A673 (cell line): ENCODE data around the gene CRACDL. TPM values are rescaled to one million over a fixed set of nuclear protein-coding genes. Genes with fewer than 3 reads are reported as not detected.

Experiments
- BruUV-seq: library from RNA; stranded (reverse); fragments of 400-500 nt; replicated peaks from 2 replicates; lab custom pipeline; 2021; lab: Mats Ljungman, UMichigan
- CTCF ChIA-PET: fragments of 300-600 bp; sonication (Branson Sonifier 250); formaldehyde crosslinking; loops from one replicate; lab custom pipeline; 2022; ENCODE audit warnings: antibody characterized with exemption; lab: Charles Lee
- POLR2A ChIA-PET: fragments of 300-600 bp; sonication (Branson Sonifier 250); formaldehyde crosslinking; loops from one replicate; lab custom pipeline; 2022; ENCODE audit warnings: antibody characterized with exemption; ENCODE audit not compliant: low non-redundant PET; lab: Charles Lee
- DNase-seq: peaks from one replicate; pipeline ENCODE4 v3.0.0-alpha.2; 2015; ENCODE audit warnings: low spot score
- H3K27ac ChIP-seq: fragments of 200-600 bp; sonication (generic); 2 replicates; pipeline ENCODE4 v1.5.1; 2016; ENCODE audit warnings: mixed run types, low read depth, mild to moderate bottlenecking, mixed read lengths, antibody characterized with exemption, low read length; ENCODE audit not compliant: poor library complexity, severe bottlenecking
- H3K27me3 ChIP-seq: fragments of 200-600 bp; sonication (generic); replicated peaks from 2 replicates; pipeline ENCODE4 v1.6.1; 2017; ENCODE audit warnings: mixed run types, low read depth, mild to moderate bottlenecking, mixed read lengths, antibody characterized with exemption, low read length; ENCODE audit not compliant: insufficient read depth, poor library complexity
- H3K36me3 ChIP-seq: fragments of 200-600 bp; sonication (generic); 2 replicates; pipeline ENCODE4 v1.6.1; 2016; ENCODE audit warnings: mixed run types, mild to moderate bottlenecking, mixed read lengths, antibody characterized with exemption, low read length; ENCODE audit not compliant: insufficient read depth, poor library complexity, severe bottlenecking
- H3K4me1 ChIP-seq: fragments of 200-600 bp; sonication (generic); 2 replicates; pipeline ENCODE4 v1.6.1; 2017; ENCODE audit warnings: mixed run types, mild to moderate bottlenecking, mixed read lengths, antibody characterized with exemption, low read length; ENCODE audit not compliant: insufficient read depth, poor library complexity, severe bottlenecking
- H3K4me3 ChIP-seq: fragments of 200-600 bp; sonication (generic); 2 replicates; pipeline ENCODE4 v1.5.1; 2016; ENCODE audit warnings: low read depth, mixed run types, mild to moderate bottlenecking, mixed read lengths, low read length; ENCODE audit not compliant: poor library complexity, severe bottlenecking
- H3K9me3 ChIP-seq: fragments of 200-600 bp; sonication (generic); 2 replicates; pipeline ENCODE4 v1.6.1; 2016; ENCODE audit warnings: mixed run types, low read depth, mild to moderate bottlenecking, mixed read lengths, antibody characterized with exemption, low read length; ENCODE audit not compliant: poor library complexity, severe bottlenecking
- CTCF ChIP-seq: fragments of 300-800, 200-600 bp; sonication (generic); conservative IDR thresholded peaks from 2 replicates; pipeline ENCODE4 v1.5.1; 2017; ENCODE audit warnings: low read depth, mild to moderate bottlenecking, antibody characterized with exemption, low read length, moderate library complexity, mixed read lengths
- EZH2 ChIP-seq: fragments of 200-600 bp; sonication (generic); IDR thresholded peaks from 2 replicates; pipeline ENCODE4 v1.6.1; 2017; ENCODE audit warnings: borderline replicate concordance, low read depth, mild to moderate bottlenecking, mixed read lengths, antibody characterized with exemption, low read length; ENCODE audit not compliant: poor library complexity, severe bottlenecking
- intact Hi-C: fragments of 100-400 bp; cut with micrococcal nuclease; formaldehyde crosslinking; loops from one replicate; pipeline ENCODE4 v1.10.0; 2022; ENCODE audit not compliant: unreplicated experiment
- total RNA-seq: library from RNA; stranded (reverse); gene quantifications from 2 replicates; pipeline ENCODE4 v1.2.3, GENCODE V29; 2021

CRACDL gene
- total RNA-seq, 1 experiment from 2014 or later: not detected

- Histone ChIP-seq H3K4me3 (no peak overlapping the region), H3K36me3 (no peaks in the 10 kb centered on the region), H3K27ac (no peak overlapping the region), H3K9me3 (no peaks in the 10 kb centered on the region), H3K27me3 (peaks cover 7% of the 10 kb centered on the region), H3K4me1 (no peaks in the 10 kb centered on the region)
- DNase-seq: no peak
- no TSS peak for BruUV-seq
- CTCF ChIA-PET: no interaction called here
- intact Hi-C loops: no loop called here
- TF ChIP-seq EZH2 (no peak), CTCF (no peak)
- POLR2A ChIA-PET: no interaction called here
These were observed 23.9 kb upstream of the CRACDL start for GRCh38 chr2:98959810-98960507.

- no peaks in the 10 kb centered on the region for H3K9me3 ChIP-seq
- POLR2A ChIA-PET: no interaction called here
- intact Hi-C loops: no loop called here
- no peak overlapping the region for H3K4me3 ChIP-seq
- no peak overlapping the region for H3K27ac ChIP-seq
- peaks cover 6% of the 10 kb centered on the region for H3K27me3 ChIP-seq
- H3K4me1 ChIP-seq: no peaks in the 10 kb centered on the region
- CTCF ChIA-PET: no interaction called here
- DNase-seq: no peak
- no TSS peak for BruUV-seq
- TF ChIP-seq CTCF: no peak
- no peak for TF ChIP-seq EZH2
- no peaks in the 10 kb centered on the region for H3K36me3 ChIP-seq
These were observed 16.9 kb upstream of the CRACDL start for GRCh38 chr2:98952966-98953365.

- DNase-seq: no peak
- POLR2A ChIA-PET: no interaction called here
- Histone ChIP-seq H3K27me3 (peaks cover 6% of the 10 kb centered on the region), H3K9me3 (no peaks in the 10 kb centered on the region), H3K36me3 (no peaks in the 10 kb centered on the region), H3K27ac (no peak overlapping the region), H3K4me1 (no peaks in the 10 kb centered on the region), H3K4me3 (no peak overlapping the region)
- CTCF ChIA-PET: no interaction called here
- no TSS peak for BruUV-seq
- intact Hi-C loops: no loop called here
- TF ChIP-seq EZH2: no peak
- TF ChIP-seq CTCF: no peak
These were observed 13.1 kb upstream of the CRACDL start for GRCh38 chr2:98948956-98949739.
